H9 (cell line): ENCODE data around the gene TIAL1. TPM values are rescaled to one million over a fixed set of nuclear protein-coding genes. Genes with fewer than 3 reads are reported as not detected.

Source experiments
- DNase-seq: peaks from one replicate; pipeline ENCODE4 v3.0.0-alpha.2; 2017
- H2AFZ ChIP-seq: one replicate; pipeline ENCODE4 v1.6.1; 2013; ENCODE audit warnings: mild to moderate bottlenecking, low read length, control low read depth, moderate library complexity
- H2AK5ac ChIP-seq: 2 replicates; pipeline ENCODE4 v1.6.1; 2013; ENCODE audit warnings: low read length, control low read depth, mixed read lengths; ENCODE audit not compliant: insufficient read length
- H2BK120ac ChIP-seq: one replicate; pipeline ENCODE4 v1.6.1; 2013; ENCODE audit warnings: low read depth, mild to moderate bottlenecking, low read length, control low read depth, inconsistent platforms; ENCODE audit not compliant: poor library complexity, severe bottlenecking
- H2BK12ac ChIP-seq: 2 replicates; pipeline ENCODE4 v1.6.1; 2013; ENCODE audit warnings: low read length, control low read depth, mixed read lengths, low read depth; ENCODE audit not compliant: insufficient read length
- H2BK15ac ChIP-seq: 2 replicates; pipeline ENCODE4 v1.6.1; 2013; ENCODE audit warnings: low read depth, low read length, control low read depth
- H2BK20ac ChIP-seq: one replicate; pipeline ENCODE4 v1.6.1; 2013; ENCODE audit warnings: low read depth, mild to moderate bottlenecking, low read length, control low read depth, inconsistent platforms; ENCODE audit not compliant: poor library complexity, severe bottlenecking
- H2BK5ac ChIP-seq: 2 replicates; pipeline ENCODE4 v1.6.1; 2013; ENCODE audit warnings: low read length, control low read depth, mixed read lengths; ENCODE audit not compliant: insufficient read length
- H3K14ac ChIP-seq: 2 replicates; pipeline ENCODE4 v1.6.1; 2013; ENCODE audit warnings: low read length, control low read depth; ENCODE audit not compliant: insufficient read depth
- H3K18ac ChIP-seq: 2 replicates; pipeline ENCODE4 v1.6.1; 2013; ENCODE audit warnings: low read depth, mild to moderate bottlenecking, mixed read lengths, low read length, control low read depth; ENCODE audit not compliant: insufficient read length
- H3K23ac ChIP-seq: 2 replicates; pipeline ENCODE4 v1.6.1; 2013; ENCODE audit warnings: low read length, control low read depth, mixed read lengths, low read depth; ENCODE audit not compliant: insufficient read length
- H3K23me2 ChIP-seq: 2 replicates; pipeline ENCODE4 v1.6.1; 2013; ENCODE audit warnings: low read depth, mild to moderate bottlenecking, mixed read lengths, low read length, control low read depth; ENCODE audit not compliant: insufficient read length, poor library complexity, severe bottlenecking
- H3K27ac ChIP-seq: 2 replicates; pipeline ENCODE4 v1.5.1; 2013; ENCODE audit warnings: low read length, control low read depth, mixed read lengths, low read depth; ENCODE audit not compliant: insufficient read length
- H3K27me3 ChIP-seq: 2 replicates; pipeline ENCODE4 v1.6.1; 2013; ENCODE audit warnings: low read length, control low read depth, inconsistent platforms; ENCODE audit not compliant: insufficient read depth
- H3K4ac ChIP-seq: 2 replicates; pipeline ENCODE4 v1.6.1; 2013; ENCODE audit warnings: low read depth, mild to moderate bottlenecking, control low read depth, inconsistent platforms, low read length, moderate library complexity
- H3K4me1 ChIP-seq: 2 replicates; pipeline ENCODE4 v1.6.1; 2013; ENCODE audit warnings: low read length, control low read depth, inconsistent platforms; ENCODE audit not compliant: insufficient read depth
- H3K4me2 ChIP-seq: 2 replicates; pipeline ENCODE4 v1.6.1; 2013; ENCODE audit warnings: low read length, control low read depth, mixed read lengths; ENCODE audit not compliant: insufficient read length, insufficient read depth
- H3K56ac ChIP-seq: 2 replicates; pipeline ENCODE4 v1.6.1; 2013; ENCODE audit warnings: low read depth, mild to moderate bottlenecking, mixed read lengths, low read length, control low read depth; ENCODE audit not compliant: insufficient read length
- H3K79me1 ChIP-seq: 2 replicates; pipeline ENCODE4 v1.6.1; 2013; ENCODE audit warnings: low read depth, mild to moderate bottlenecking, moderate library complexity, low read length, control low read depth, inconsistent platforms; ENCODE audit not compliant: insufficient read depth, poor library complexity, severe bottlenecking
- H3K79me2 ChIP-seq: 2 replicates; pipeline ENCODE4 v1.6.1; 2013; ENCODE audit warnings: low read length, control low read depth, inconsistent platforms; ENCODE audit not compliant: insufficient read depth
- H3K9ac ChIP-seq: 2 replicates; pipeline ENCODE4 v1.6.1; 2013; ENCODE audit warnings: low read length, control low read depth, mixed read lengths; ENCODE audit not compliant: insufficient read length; ENCODE audit errors: extremely low read depth
- H3K9me3 ChIP-seq: one replicate; pipeline ENCODE4 v1.6.1; 2013; ENCODE audit warnings: low read depth, low read length, inconsistent platforms; ENCODE audit not compliant: control insufficient read depth
- H3T11ph ChIP-seq: one replicate; pipeline ENCODE4 v1.6.1; 2013; ENCODE audit warnings: mild to moderate bottlenecking, low read length, control low read depth, inconsistent platforms
- H4K20me1 ChIP-seq: one replicate; pipeline ENCODE4 v1.6.1; 2013; ENCODE audit not compliant: control insufficient read depth, insufficient read length, insufficient read depth
- H4K5ac ChIP-seq: 2 replicates; pipeline ENCODE4 v1.6.1; 2013; ENCODE audit warnings: low read depth, mild to moderate bottlenecking, mixed read lengths, low read length, control low read depth; ENCODE audit not compliant: insufficient read length
- H4K8ac ChIP-seq: replicated peaks from 2 replicates; pipeline ENCODE4 v1.6.1; 2013; ENCODE audit warnings: low read length, control low read depth, mixed read lengths, low read depth; ENCODE audit not compliant: insufficient read length
- H4K91ac ChIP-seq: 2 replicates; pipeline ENCODE4 v1.6.1; 2013; ENCODE audit warnings: low read depth, mild to moderate bottlenecking, moderate library complexity, mixed read lengths, low read length, control low read depth; ENCODE audit not compliant: insufficient read length
- H3K27ac Mint-ChIP-seq, 3 experiments: 2 replicates in 2 of 3; 3 replicates in 1 of 3; pipeline ENCODE4 v1.8.0; 2020 to 2021; ENCODE audit warnings: mixed read lengths in 3 of 3, mild to moderate bottlenecking in 1 of 3, moderate library complexity in 1 of 3
- H3K27me3 Mint-ChIP-seq: 2 replicates; pipeline ENCODE4 v1.8.0; 2021; ENCODE audit warnings: low read depth, mild to moderate bottlenecking, moderate library complexity, mixed read lengths
- H3K36me3 Mint-ChIP-seq, 3 experiments: 2 replicates in 2 of 3; 3 replicates in 1 of 3; pipeline ENCODE4 v1.8.0; 2020 to 2021; ENCODE audit warnings: low read depth in 3 of 3, mixed read lengths in 3 of 3; ENCODE audit not compliant: insufficient read depth in 1 of 3
- H3K4me1 Mint-ChIP-seq, 2 experiments: 2 replicates each; pipeline ENCODE4 v1.8.0; 2020; ENCODE audit warnings: mixed read lengths in 2 of 2
- H3K4me3 Mint-ChIP-seq, 2 experiments: 2 replicates in 1 of 2; 3 replicates in 1 of 2; pipeline ENCODE4 v1.8.0; 2020 to 2021; ENCODE audit warnings: mild to moderate bottlenecking in 2 of 2, mixed read lengths in 2 of 2, moderate library complexity in 1 of 2
- H3K9me3 Mint-ChIP-seq, 2 experiments: 2 replicates in 1 of 2; 3 replicates in 1 of 2; pipeline ENCODE4 v1.8.0; 2020; ENCODE audit warnings: mild to moderate bottlenecking in 2 of 2, mixed read lengths in 2 of 2, moderate library complexity in 1 of 2
- WGBS: extraction: QIAGEN DNeasy Blood & Tissue Kit; methylation state at CpG from one replicate; pipeline ENCODE4 v1.1.7; 2013; ENCODE audit warnings: missing lambda C conversion rate, low lambda C conversion rate, mixed read lengths; ENCODE audit not compliant: insufficient read length; ENCODE audit errors: extremely low coverage; 5-methylcytosine and 5-hydroxymethylcytosine counted together
- total RNA-seq: library from RNA; stranded (reverse); gene quantifications from 2 replicates; pipeline ENCODE4 v1.2.1, GENCODE V29; 2021
- TF ChIP-seq, protein P1 (sequence below): fragments of 200-600 bp; sonication (generic); conservative IDR thresholded peaks from 3 replicates; pipeline ENCODE4 v1.8.0; 2021; ENCODE audit warnings: antibody characterized with exemption, mild to moderate bottlenecking

TIAL1 gene
- total RNA-seq, 1 experiment from 2014 or later = 146 TPM

DNA sequence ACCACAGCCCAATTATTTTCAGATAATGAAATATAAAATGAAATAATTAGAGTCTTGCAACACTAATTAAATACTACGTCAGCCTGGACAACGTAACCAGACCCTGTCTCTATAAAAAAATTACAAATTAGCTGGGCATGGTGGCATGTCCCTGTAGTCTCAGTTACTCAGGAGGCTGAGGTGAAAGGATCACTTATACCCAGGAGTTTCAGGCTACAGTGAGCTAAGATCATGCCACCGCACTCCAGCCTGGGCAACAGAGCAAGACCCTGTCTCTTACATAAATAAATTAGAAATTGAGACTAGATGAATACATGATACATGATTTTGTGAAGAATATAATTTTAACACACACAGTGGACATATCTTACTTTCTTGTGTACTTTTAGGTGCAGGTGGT is 18.4 kb downstream of the TIAL1 start:
- Histone ChIP-seq H3T11ph (no peak overlapping the region), H3K18ac (no peak overlapping the region), H3K9me3 (no peaks in the 10 kb centered on the region), H3K27ac (no peak overlapping the region), H3K56ac (no peak overlapping the region), H4K8ac (no peak overlapping the region), H3K23ac (no peak overlapping the region), H2BK20ac (no peak overlapping the region), H2BK15ac (no peak overlapping the region), H2AK5ac (no peak overlapping the region), H3K79me1 (no peaks in the 10 kb centered on the region), H4K20me1 (no peaks in the 10 kb centered on the region), H3K79me2 (no peaks in the 10 kb centered on the region; the same call in 1 of the 2 replicates), H2BK5ac (no peak overlapping the region), H3K4ac (no peak overlapping the region), H3K9ac (no peak overlapping the region), H2BK12ac (no peak overlapping the region), H3K4me1 (no peaks in the 10 kb centered on the region), H4K5ac (no peak overlapping the region), H2AFZ (no peak overlapping the region), H4K91ac (no peak overlapping the region), H3K27me3 (no peaks in the 10 kb centered on the region), H3K14ac (no peak overlapping the region), H3K4me2 (no peak overlapping the region), H2BK120ac (no peak overlapping the region), H3K23me2 (no peaks in the 10 kb centered on the region)
- no peaks in the 10 kb centered on the region for H3K4me1 Mint-ChIP-seq
- no peaks in the 10 kb centered on the region for H3K9me3 Mint-ChIP-seq
- H3K36me3 Mint-ChIP-seq = peaks cover 35 to 69% (median 62%) of the 10 kb centered on the region in 3 experiments; a peak in 6 of 7 replicates
- no peaks in the 10 kb centered on the region for H3K27me3 Mint-ChIP-seq
- DNase-seq = no peak
- no peak overlapping the region for H3K4me3 Mint-ChIP-seq
- H3K27ac Mint-ChIP-seq = no peak overlapping the region
- WGBS = no CpG with 5 or more reads among the region's 3 CpGs
- TF ChIP-seq, protein P1, sequence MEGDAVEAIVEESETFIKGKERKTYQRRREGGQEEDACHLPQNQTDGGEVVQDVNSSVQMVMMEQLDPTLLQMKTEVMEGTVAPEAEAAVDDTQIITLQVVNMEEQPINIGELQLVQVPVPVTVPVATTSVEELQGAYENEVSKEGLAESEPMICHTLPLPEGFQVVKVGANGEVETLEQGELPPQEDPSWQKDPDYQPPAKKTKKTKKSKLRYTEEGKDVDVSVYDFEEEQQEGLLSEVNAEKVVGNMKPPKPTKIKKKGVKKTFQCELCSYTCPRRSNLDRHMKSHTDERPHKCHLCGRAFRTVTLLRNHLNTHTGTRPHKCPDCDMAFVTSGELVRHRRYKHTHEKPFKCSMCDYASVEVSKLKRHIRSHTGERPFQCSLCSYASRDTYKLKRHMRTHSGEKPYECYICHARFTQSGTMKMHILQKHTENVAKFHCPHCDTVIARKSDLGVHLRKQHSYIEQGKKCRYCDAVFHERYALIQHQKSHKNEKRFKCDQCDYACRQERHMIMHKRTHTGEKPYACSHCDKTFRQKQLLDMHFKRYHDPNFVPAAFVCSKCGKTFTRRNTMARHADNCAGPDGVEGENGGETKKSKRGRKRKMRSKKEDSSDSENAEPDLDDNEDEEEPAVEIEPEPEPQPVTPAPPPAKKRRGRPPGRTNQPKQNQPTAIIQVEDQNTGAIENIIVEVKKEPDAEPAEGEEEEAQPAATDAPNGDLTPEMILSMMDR = no peak
